Measurements from ENCODE around the gene RIPPLY2. TPM values are rescaled to one million over a fixed set of nuclear protein-coding genes. Genes with fewer than 3 reads are reported as not detected.

Gene RIPPLY2
- total RNA-seq, 1 donor from 2014 or later = not detected

DNA sequence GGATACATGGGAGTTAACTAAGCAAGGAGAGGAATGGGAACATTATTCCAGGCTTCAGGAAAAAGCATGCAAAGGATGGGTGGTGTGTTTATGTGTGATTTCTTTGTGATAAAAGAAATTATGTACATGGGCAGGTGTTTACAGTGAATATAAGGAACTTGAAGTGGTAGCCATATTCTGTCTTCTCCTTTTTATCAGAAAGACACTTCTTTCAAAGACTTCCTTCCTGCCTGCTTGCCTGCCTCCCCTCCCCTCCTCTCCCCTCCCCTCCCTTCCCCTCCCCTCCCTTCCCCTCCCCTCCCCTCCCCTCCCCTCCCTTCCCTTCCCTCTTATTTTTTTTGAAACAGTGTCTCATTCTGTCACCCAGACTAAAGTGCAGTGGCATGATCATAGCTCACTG lies 20.7 kb downstream of the RIPPLY2 start:
- H3K4me3 ChIP-seq = no peak overlapping the region
- no peak for TF ChIP-seq CTCF (IDR thresholded peaks at IDR 0.05)
- TF ChIP-seq POLR2AphosphoS5 (IDR thresholded peaks at IDR 0.05; ENCODE audit: insufficient read depth in 1 of 2, low read depth in 1 of 2) = no peak
- no peak for TF ChIP-seq POLR2A (IDR thresholded peaks at IDR 0.05)
- no peaks in the 10 kb centered on the region for H3K9me3 ChIP-seq
- no peak for DNase-seq (ENCODE audit: extremely low spot score in 2 of 2)
- no peak overlapping the region for H3K27ac ChIP-seq
- no peaks in the 10 kb centered on the region for H3K36me3 ChIP-seq
- intact Hi-C loops (cut with DNase I) = no loop called here
- H3K4me1 ChIP-seq = no peaks in the 10 kb centered on the region
- H3K27me3 ChIP-seq = no peaks in the 10 kb centered on the region

- H3K27me3 ChIP-seq = no peaks in the 10 kb centered on the region
- H3K4me1 ChIP-seq = no peaks in the 10 kb centered on the region
- no peak for DNase-seq (ENCODE audit: extremely low spot score in 2 of 2)
- intact Hi-C loops (cut with DNase I) = no loop called here
- no peak for TF ChIP-seq CTCF (IDR thresholded peaks at IDR 0.05)
- no peak for TF ChIP-seq POLR2A (IDR thresholded peaks at IDR 0.05)
- TF ChIP-seq POLR2AphosphoS5 (IDR thresholded peaks at IDR 0.05; ENCODE audit: insufficient read depth in 1 of 2, low read depth in 1 of 2) = no peak
- H3K27ac ChIP-seq = no peak overlapping the region
- no peak overlapping the region for H3K4me3 ChIP-seq
- no peaks in the 10 kb centered on the region for H3K9me3 ChIP-seq
- H3K36me3 ChIP-seq = no peaks in the 10 kb centered on the region
Measured at GRCh38 chr6:83875843-83876242, 22.7 kb downstream of the RIPPLY2 start.

- H3K36me3 ChIP-seq = no peaks in the 10 kb centered on the region
- no peaks in the 10 kb centered on the region for H3K9me3 ChIP-seq
- no peaks in the 10 kb centered on the region for H3K4me1 ChIP-seq
- no peaks in the 10 kb centered on the region for H3K27me3 ChIP-seq
- DNase-seq (ENCODE audit: extremely low spot score in 2 of 2) = no peak
- no peak overlapping the region for H3K4me3 ChIP-seq
- H3K27ac ChIP-seq = no peak overlapping the region
- TF ChIP-seq POLR2AphosphoS5 (IDR thresholded peaks at IDR 0.05; ENCODE audit: insufficient read depth in 1 of 2, low read depth in 1 of 2) = no peak
- TF ChIP-seq POLR2A (IDR thresholded peaks at IDR 0.05) = no peak
- no peak for TF ChIP-seq CTCF (IDR thresholded peaks at IDR 0.05)
- intact Hi-C loops (cut with DNase I) = no loop called here
Measured at GRCh38 chr6:83878902-83879644, 25.9 kb downstream of the RIPPLY2 start.

- intact Hi-C loops (cut with DNase I) = loop anchor here (5.0 kb wide), 1 partner anchor 343 kb away; no protein-coding TSS in a partner anchor
- no peak overlapping the region for H3K4me3 ChIP-seq
Measured at GRCh38 chr6:83879746-83880145, 26.6 kb downstream of the RIPPLY2 start.

More at GRCh38 chr6:83879746-83880145, 26.6 kb downstream of the RIPPLY2 start:
- Histone ChIP-seq H3K9me3 (no peaks in the 10 kb centered on the region), H3K27me3 (no peaks in the 10 kb centered on the region), H3K36me3 (no peaks in the 10 kb centered on the region), H3K27ac (no peak overlapping the region), H3K4me1 (peaks cover 5% of the 10 kb centered on the region)
- TF ChIP-seq POLR2A (IDR thresholded peaks at IDR 0.05) (no peak), POLR2AphosphoS5 (IDR thresholded peaks at IDR 0.05; ENCODE audit: insufficient read depth in 1 of 2, low read depth in 1 of 2) (no peak), CTCF (IDR thresholded peaks at IDR 0.05) (no peak)
- DNase-seq (ENCODE audit: extremely low spot score in 2 of 2) = no peak
